Measurements from ENCODE around the gene ST7. TPM values are rescaled to one million over a fixed set of nuclear protein-coding genes. Genes with fewer than 3 reads are reported as not detected.

Gene ST7
- total RNA-seq, 4 donors from 2014 or later, result 23.7 to 29.5 (median 25.5) TPM

DNA sequence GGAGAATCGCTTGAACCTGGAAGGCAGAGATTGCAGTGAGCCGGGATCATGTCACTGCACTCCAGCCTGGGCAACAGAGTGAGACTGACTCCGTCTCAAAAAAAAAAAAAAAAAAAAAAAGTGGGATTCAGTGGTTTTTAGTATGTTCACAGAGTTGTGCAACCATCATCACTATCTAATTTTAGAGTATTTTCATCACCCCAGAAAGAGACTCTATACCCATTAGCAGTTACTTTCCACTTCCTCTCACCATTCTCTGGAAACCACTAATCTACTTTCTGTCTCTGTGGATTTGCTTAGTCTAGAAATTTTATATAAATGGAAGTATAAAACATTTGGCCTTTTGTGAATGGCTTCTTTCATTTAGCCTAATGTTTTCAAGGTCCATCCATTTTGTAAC lies 113.4 kb downstream of the ST7 start:
- ATAC-seq (ENCODE audit: low FRiP score) (no peak), DNase-seq (ENCODE audit: low spot score) (no peak)
- no peak for TF ChIP-seq CTCF (IDR thresholded peaks at IDR 0.05)

DNA sequence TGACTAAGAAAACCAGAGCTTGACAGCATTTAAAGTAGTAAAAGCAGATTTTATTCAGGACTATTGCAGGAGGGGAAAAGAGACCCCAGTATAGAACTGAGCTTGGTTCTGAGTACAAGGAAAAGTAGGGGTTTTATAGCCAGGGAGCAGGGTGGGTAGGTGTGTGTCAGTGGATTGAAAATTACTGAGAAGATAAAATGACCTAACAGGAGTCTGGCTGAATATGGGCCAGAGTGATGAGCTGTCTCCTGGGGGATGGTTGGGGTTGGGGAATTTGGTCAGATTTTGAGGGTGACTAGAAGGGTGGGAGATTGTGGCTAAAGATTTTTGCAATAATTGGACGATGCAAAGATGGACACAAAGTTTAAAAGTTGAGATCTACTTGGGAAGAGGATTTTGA lies 114.0 kb downstream of the ST7 start:
- DNase-seq (ENCODE audit: low spot score) (no peak), ATAC-seq (ENCODE audit: low FRiP score) (no peak)
- no peak for TF ChIP-seq CTCF (IDR thresholded peaks at IDR 0.05)

DNA sequence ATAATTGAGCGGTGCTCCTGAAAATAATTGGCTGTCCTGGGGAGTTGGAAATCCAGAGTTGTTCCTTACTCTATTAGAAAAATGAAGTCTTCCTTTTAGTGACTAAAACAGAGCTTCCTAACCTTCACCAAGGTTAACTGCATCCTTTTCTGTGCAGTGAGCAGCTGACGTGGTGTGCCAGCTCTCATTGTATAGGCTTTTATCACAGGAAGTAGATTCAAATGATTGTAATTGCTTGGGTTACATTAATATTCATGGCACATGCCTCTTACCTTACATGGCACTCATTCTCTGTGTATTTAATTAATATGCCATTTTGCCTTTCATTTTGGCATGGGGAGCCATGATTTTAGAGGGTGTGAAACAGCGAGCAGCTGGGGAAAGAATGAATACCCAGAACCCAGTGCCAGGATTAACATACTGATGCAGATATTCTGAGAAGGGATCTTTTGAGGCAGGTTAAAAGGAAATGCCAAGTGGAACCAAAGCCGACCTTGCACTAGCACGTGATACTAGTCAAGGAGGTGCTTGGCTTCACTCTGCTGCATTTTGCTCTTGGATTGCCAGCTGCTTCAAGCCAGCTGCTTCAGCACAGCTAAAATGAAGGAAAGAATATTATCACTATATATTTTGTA lies 115.3 kb downstream of the ST7 start:
- ATAC-seq (ENCODE audit: low FRiP score), result no peak
- no peak for TF ChIP-seq CTCF (IDR thresholded peaks at IDR 0.05)

GRCh38 chr7:117069379-117069778 lies 116.1 kb downstream of the ST7 start:
- DNase-seq (ENCODE audit: low spot score) (no peak), ATAC-seq (ENCODE audit: low FRiP score) (no peak)
- TF ChIP-seq CTCF (IDR thresholded peaks at IDR 0.05), result no peak

More for the DNA sequence above, 115.3 kb downstream of the ST7 start:
- no peak for DNase-seq (ENCODE audit: low spot score)

GRCh38 chr7:117071551-117071950 lies 118.2 kb downstream of the ST7 start:
- TF ChIP-seq CTCF (IDR thresholded peaks at IDR 0.05), result no peak
- DNase-seq (ENCODE audit: low spot score), result no peak
- no peak for ATAC-seq (ENCODE audit: low FRiP score)

DNA sequence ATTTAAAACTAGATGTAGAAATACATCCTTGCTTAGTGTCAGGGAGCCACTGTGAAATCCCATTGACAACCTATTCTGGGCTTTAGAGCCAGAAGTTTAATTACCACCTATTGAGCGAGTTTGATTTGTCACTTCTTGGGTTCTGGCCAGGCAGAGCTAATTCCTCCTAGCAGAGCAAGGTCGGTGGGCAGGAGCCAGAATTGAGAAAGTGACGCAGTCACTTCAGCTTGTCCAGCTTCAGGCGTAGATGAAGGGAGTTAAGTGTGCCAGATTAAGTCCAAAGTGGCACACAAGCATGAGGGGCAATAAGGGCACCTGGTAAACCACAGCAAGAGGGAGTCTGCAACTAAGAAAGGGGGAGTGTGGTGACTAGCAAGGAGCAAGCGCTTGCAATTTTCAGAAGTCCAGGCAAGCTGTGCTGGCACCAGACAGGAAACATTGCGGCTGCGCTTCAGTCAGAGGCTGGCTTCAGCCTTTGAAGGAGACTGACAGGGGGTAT lies 119.4 kb downstream of the ST7 start:
- DNase-seq (ENCODE audit: low spot score), result no peak
- no peak for TF ChIP-seq CTCF (IDR thresholded peaks at IDR 0.05)
- ATAC-seq (ENCODE audit: low FRiP score), result peak; percentile 51

GRCh38 chr7:117074378-117074777 lies 121.1 kb downstream of the ST7 start:
- ATAC-seq (ENCODE audit: low FRiP score), result no peak
- no peak for DNase-seq (ENCODE audit: low spot score)
- TF ChIP-seq CTCF (IDR thresholded peaks at IDR 0.05), result no peak

Measured in omental fat pad (tissue), 4 donors.